ENCODE measurements around the gene TBX1.

TBX1 gene

DNA sequence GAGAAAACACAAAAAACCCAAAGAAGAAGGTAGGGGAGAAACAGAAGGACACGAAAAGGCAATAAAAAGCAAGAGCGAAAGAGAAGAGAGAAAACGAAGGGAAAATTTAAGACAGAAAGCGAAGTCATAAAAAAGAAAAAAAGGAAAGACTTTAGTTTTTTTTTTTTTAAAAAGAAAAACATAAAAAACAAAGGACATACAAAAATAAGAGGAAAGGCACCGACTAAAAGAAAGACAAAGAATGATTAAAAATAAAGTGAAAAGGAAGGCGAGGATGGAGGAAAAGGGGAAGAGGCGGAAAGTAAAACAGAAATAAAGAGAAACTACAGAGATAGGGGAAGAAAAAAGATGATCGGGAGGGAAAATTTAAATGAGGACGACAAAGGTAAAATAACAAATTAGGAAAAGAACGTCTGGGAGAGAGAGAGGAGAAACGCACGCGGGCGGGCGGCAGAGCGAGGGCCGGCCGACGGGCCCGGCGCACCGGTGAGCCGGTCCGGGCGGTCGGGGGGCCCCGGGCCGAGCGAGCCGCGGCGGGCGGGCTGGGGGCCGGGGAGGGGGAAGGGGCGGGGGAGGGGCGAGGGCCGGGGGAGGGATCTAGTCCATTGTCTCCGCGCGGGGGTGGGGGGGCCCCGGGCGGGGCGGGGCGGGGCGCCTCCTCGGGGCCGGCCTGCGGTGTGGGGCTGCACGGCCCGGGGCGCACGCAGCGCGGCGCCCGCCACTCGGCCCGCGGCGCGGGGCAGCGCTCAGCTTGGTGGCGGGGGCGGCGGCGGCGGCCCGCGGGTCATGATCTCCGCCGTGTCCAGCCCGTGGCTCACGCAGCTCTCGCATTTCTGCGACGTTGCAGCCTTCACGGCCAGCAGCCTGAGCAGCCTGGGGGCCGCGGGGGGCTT, at the start of gene TBX1:
Gene TBX1, plus strand, starts transcription at position 721 of the 893 bp plus-strand sequence. Its CDS starts 66 bp downstream, at position 787.
- peak within 1 kb of the TSS; percentile 16; the same call in 1 of the 2 replicates for H3K4me3 ChIP-seq (ENCODE audit: low read length)
- peaks cover 89% of the 10 kb centered on the region for H3K27me3 ChIP-seq (ENCODE audit: control insufficient read depth, insufficient read depth, low read length)
- no CpG with 5 or more reads among the region's 79 CpGs for WGBS (ENCODE audit: insufficient coverage, insufficient read length)

DNA sequence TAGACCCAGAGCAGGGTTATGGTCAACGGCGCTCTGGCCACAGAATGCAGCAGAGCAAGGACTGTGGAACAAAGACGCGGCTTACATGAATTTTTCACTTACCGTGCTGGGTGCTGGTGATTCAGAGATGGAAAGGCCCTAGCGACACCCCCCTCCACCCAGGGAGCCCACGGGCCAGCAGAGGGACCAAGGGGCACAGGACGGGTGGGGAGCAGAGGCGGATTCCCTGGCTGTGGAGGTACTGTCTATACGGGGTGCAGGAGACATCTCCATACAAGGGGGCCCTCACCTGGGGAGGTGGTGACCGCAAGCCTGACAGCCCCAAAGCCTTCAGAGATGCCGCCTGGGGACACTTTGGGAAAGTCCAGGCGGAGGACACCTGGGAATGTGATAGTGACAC, 47.3 kb upstream of the TBX1 start:
- H3K4me3 ChIP-seq (ENCODE audit: low read length) = no peak overlapping the region
- no peaks in the 10 kb centered on the region for H3K9me3 ChIP-seq (ENCODE audit: control insufficient read depth, insufficient read depth, low read length)
- H3K4me1 ChIP-seq (ENCODE audit: control insufficient read depth, insufficient read depth, low read length) = peaks cover 9% of the 10 kb centered on the region
- DNase-seq (ENCODE audit: low read depth, low spot score) = no peak
- H3K27me3 ChIP-seq (ENCODE audit: control insufficient read depth, insufficient read depth, low read length) = peaks cover 5% of the 10 kb centered on the region; the same call in 1 of the 2 replicates
- H3K36me3 ChIP-seq (ENCODE audit: control insufficient read depth, insufficient read depth, low read length) = no peaks in the 10 kb centered on the region; the same call in 1 of the 2 replicates
- H3K27ac ChIP-seq (ENCODE audit: low read length) = no peak overlapping the region
- WGBS (ENCODE audit: insufficient coverage, insufficient read length) = no CpG with 5 or more reads among the region's 13 CpGs

More for the DNA sequence above, at the start of gene TBX1:
- DNase-seq (ENCODE audit: low read depth, low spot score) = no peak
- Histone ChIP-seq H3K36me3 (ENCODE audit: control insufficient read depth, insufficient read depth, low read length) (no peaks in the 10 kb centered on the region), H3K27ac (ENCODE audit: low read length) (no peak within 1 kb of the TSS), H3K4me1 (ENCODE audit: control insufficient read depth, insufficient read depth, low read length) (peaks cover 19% of the 10 kb centered on the region), H3K9me3 (ENCODE audit: control insufficient read depth, insufficient read depth, low read length) (no peaks in the 10 kb centered on the region)

DNA sequence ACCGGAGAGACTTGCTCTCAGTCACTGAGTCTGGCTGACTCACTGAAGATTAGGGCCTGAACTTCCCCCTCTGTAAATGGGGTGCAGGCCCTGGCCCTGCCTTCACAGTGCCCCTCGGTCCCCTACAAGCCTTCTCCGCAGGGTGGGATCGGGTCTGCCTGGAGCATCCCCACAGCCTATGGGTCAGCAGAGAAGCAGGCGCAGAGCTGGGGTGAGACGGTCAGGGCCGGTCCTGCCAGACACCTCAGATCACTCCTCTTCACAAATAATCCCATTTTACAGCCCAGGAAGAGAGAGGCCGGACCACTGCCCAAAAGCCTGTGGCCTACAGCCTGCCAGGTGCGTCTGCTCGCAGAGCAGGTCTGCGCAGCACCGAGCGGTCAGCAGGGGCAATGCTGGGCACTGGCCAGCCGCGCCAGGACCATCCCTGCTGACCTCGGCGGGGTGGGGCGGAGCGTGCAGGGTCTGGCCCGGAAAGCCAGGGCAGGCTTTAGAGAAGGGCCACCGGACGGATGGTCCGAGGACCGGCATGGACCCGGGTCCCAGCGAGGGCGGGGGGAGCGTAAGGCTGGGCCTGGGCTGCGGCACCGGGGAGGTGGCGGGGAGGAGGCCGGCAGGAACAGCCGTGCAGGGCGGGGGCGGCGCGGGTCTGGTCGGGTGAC, 46.8 kb upstream of the TBX1 start:
- Histone ChIP-seq H3K27ac (ENCODE audit: low read length) (no peak overlapping the region), H3K4me3 (ENCODE audit: low read length) (peak overlapping the region; percentile 11; the same call in 1 of the 2 replicates), H3K4me1 (ENCODE audit: control insufficient read depth, insufficient read depth, low read length) (peaks cover 9% of the 10 kb centered on the region), H3K9me3 (ENCODE audit: control insufficient read depth, insufficient read depth, low read length) (no peaks in the 10 kb centered on the region), H3K36me3 (ENCODE audit: control insufficient read depth, insufficient read depth, low read length) (no peaks in the 10 kb centered on the region; the same call in 1 of the 2 replicates), H3K27me3 (ENCODE audit: control insufficient read depth, insufficient read depth, low read length) (peaks cover 9% of the 10 kb centered on the region; the same call in 1 of the 2 replicates)
- no peak for DNase-seq (ENCODE audit: low read depth, low spot score)
- no CpG with 5 or more reads among the region's 38 CpGs for WGBS (ENCODE audit: insufficient coverage, insufficient read length)

DNA sequence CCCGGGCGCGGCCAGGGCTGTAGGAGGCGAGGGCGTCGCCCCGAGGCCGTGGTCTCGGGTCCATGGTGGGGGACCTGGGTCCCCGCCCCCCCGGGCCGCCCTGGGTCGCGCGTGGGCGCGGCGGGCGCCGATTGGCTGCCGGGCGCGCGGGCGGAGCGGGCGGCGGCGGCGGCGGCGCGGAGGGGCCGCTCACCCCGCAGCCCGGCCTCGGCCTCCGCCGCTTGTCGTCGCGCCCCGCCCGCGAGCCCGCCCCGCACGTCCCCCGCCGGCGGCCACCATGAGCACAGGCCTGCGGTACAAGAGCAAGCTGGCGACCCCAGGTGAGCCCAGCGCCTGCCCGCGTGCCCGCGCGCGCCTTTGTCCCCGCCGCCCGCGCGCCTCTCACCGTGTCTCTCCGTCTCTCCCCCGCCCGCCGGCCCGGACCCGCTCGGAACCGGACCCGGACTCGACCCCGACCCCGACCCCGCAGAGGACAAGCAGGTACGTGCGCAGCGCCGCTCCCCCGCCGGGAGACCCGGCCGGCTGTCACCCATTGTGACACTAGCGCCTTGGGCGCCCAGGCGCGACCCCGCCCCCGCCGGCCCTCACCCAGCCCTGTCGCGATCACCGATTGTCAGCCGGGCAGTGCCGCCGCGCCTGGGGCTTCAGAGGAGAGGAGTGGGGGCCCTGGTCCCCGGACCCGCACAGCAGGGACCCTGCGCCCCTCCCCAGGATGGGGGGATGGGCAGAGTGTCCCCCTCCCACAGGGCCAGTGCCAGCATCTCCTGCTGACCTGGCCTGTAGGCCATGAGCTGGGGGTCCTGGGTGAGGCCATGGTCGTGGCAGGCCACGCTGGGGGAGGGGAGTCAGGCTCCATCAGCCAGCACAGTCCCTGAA, 46.0 kb upstream of the TBX1 start, which contains the start of gene SEPTIN5:
Gene SEPTIN5, plus strand, starts transcription at position 192 of the 876 bp plus-strand sequence. Its CDS starts 86 bp downstream, at position 278.
- Histone ChIP-seq H3K9me3 (ENCODE audit: control insufficient read depth, insufficient read depth, low read length) (no peaks in the 10 kb centered on the region), H3K27ac (ENCODE audit: low read length) (no peak within 1 kb of the TSS), H3K4me1 (ENCODE audit: control insufficient read depth, insufficient read depth, low read length) (peaks cover 9% of the 10 kb centered on the region), H3K4me3 (ENCODE audit: low read length) (peak within 1 kb of the TSS; percentile 27; the same call in 1 of the 2 replicates), H3K36me3 (ENCODE audit: control insufficient read depth, insufficient read depth, low read length) (no peaks in the 10 kb centered on the region; the same call in 1 of the 2 replicates), H3K27me3 (ENCODE audit: control insufficient read depth, insufficient read depth, low read length) (peaks cover 15% of the 10 kb centered on the region)
- DNase-seq (ENCODE audit: low read depth, low spot score) = no peak
- no CpG with 5 or more reads among the region's 106 CpGs for WGBS (ENCODE audit: insufficient coverage, insufficient read length)

DNA sequence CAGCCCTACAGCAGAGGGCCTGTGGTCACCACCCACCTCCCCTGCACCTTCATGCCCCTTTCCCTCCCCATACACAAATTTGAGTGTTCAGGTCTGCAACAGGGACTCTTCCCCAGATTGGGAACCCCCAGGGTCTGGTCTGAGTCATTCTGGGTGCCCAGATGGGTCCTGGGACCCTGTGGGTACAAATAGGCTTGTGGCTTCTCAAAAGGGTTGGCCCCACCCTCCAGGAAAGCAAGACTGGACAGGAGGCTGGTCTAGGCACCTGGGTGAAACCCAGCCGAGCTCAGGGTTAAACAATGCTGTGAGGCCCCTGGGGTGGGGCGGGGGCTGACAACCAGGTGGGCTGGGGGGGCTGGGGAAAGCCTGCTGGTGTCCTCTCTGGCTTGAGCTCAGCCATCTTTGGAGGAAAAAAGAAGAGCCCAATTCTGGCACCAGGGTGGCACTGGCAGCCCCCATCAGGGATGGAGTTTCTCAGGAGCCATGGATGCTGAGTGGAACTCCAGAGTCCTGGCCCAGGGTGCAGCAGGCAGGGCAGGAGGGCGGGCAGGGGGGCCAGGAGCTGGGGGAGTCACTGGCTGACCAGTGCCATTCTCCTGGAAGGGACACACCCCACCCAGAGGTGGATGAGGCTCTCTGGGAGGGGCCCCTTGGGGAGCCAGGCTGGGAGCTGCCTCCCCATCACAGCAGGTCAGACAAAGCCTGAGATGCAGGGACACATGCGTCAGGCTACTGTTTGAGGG, 45.2 kb upstream of the TBX1 start:
- Histone ChIP-seq H3K36me3 (ENCODE audit: control insufficient read depth, insufficient read depth, low read length) (no peaks in the 10 kb centered on the region; the same call in 1 of the 2 replicates), H3K4me1 (ENCODE audit: control insufficient read depth, insufficient read depth, low read length) (peaks cover 9% of the 10 kb centered on the region), H3K4me3 (ENCODE audit: low read length) (no peak overlapping the region), H3K9me3 (ENCODE audit: control insufficient read depth, insufficient read depth, low read length) (no peaks in the 10 kb centered on the region), H3K27me3 (ENCODE audit: control insufficient read depth, insufficient read depth, low read length) (peaks cover 23% of the 10 kb centered on the region), H3K27ac (ENCODE audit: low read length) (no peak overlapping the region)
- whole genome bisulfite sequencing (ENCODE audit: insufficient coverage, insufficient read length) = no CpG with 5 or more reads among the region's 4 CpGs
- DNase-seq (ENCODE audit: low read depth, low spot score) = no peak

DNA sequence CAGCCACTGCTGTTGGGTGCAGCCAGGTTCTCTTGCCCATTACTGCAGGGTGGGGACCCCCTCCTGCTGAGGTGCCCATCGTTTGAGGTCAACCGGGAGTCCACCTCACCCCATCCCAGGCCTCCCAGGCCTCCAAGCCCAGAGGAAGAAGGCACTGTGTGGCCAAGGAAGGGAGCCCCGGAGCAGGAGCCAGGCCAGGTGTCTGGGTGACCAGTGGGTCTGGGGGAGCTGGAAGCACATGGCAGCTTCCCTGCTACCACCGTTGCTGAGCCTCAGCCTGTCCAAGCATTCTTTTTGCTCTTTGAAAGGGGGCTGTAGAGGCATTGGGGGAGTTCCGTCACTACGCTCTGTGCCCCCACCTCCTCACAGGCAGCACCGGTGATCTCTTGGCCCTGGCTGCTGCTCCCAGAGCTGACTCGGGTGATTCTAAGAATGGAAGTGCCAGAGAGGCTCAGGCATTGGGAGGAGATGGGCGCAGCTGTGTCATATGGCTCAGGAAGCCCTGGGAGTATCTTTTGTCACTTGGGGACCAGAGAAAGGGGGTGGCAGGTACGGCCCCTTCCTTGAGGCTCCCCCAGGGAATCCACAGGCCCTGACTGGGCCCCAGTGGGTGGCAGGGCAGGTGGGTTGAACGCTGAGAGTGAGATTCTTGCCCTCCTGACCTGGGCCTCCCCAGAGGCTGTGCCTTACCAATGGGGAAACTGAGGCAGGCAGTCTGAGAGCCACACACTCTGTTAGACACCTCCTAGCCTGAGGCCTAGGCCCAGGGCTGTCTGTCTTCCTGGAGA, 44.3 kb upstream of the TBX1 start:
- no peak for DNase-seq (ENCODE audit: low read depth, low spot score)
- WGBS (ENCODE audit: insufficient coverage, insufficient read length) = no CpG with 5 or more reads among the region's 11 CpGs
- Histone ChIP-seq H3K36me3 (ENCODE audit: control insufficient read depth, insufficient read depth, low read length) (no peaks in the 10 kb centered on the region; the same call in 1 of the 2 replicates), H3K27ac (ENCODE audit: low read length) (no peak overlapping the region), H3K27me3 (ENCODE audit: control insufficient read depth, insufficient read depth, low read length) (peaks cover 32% of the 10 kb centered on the region), H3K4me1 (ENCODE audit: control insufficient read depth, insufficient read depth, low read length) (peaks cover 9% of the 10 kb centered on the region), H3K9me3 (ENCODE audit: control insufficient read depth, insufficient read depth, low read length) (no peaks in the 10 kb centered on the region), H3K4me3 (ENCODE audit: low read length) (no peak overlapping the region)

DNA sequence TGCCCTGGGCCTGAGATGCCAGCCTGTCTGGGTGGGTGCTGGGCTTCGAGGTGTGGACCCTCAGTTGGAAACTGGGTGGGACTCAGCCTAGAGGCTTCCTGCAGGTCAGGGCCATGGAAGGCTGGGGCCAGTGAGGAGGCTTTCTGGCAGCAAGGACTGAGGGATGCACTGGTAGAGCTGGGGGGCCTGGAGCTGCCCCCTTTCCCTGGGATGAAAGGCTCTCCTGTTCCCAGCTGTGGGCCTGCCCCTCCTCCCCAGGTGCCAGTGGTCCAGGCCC, 43.8 kb upstream of the TBX1 start:
- H3K27ac ChIP-seq (ENCODE audit: low read length) = no peak overlapping the region
- H3K9me3 ChIP-seq (ENCODE audit: control insufficient read depth, insufficient read depth, low read length) = no peaks in the 10 kb centered on the region
- DNase-seq (ENCODE audit: low read depth, low spot score) = no peak
- H3K27me3 ChIP-seq (ENCODE audit: control insufficient read depth, insufficient read depth, low read length) = peaks cover 37% of the 10 kb centered on the region
- no peak overlapping the region for H3K4me3 ChIP-seq (ENCODE audit: low read length)
- H3K4me1 ChIP-seq (ENCODE audit: control insufficient read depth, insufficient read depth, low read length) = peaks cover 14% of the 10 kb centered on the region
- WGBS (ENCODE audit: insufficient coverage, insufficient read length) = no CpG with 5 or more reads among the region's 1 CpG
- no peaks in the 10 kb centered on the region; the same call in 1 of the 2 replicates for H3K36me3 ChIP-seq (ENCODE audit: control insufficient read depth, insufficient read depth, low read length)

DNA sequence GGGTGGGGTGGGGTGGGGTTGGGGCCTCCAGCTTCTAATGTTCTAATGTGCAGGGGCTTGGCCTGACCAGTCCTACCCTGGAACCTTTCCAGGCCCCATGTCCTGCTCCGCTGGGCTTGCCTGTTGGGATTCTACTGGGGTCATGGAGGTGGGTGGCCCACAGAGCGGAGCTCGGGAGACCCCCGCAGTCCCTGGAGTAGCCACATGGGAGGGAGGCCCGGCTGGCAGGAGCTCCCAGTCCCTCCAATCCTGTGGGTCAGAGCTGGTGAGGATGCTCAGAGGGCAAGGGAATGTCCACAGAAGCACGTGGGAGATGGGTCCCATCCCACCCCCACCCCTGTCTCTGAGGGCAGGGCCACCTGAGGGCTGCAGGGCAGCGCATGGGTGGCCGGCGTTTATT, 43.4 kb upstream of the TBX1 start:
- H3K4me1 ChIP-seq (ENCODE audit: control insufficient read depth, insufficient read depth, low read length) = peaks cover 14% of the 10 kb centered on the region
- no peaks in the 10 kb centered on the region for H3K9me3 ChIP-seq (ENCODE audit: control insufficient read depth, insufficient read depth, low read length)
- H3K36me3 ChIP-seq (ENCODE audit: control insufficient read depth, insufficient read depth, low read length) = no peaks in the 10 kb centered on the region; the same call in 1 of the 2 replicates
- no peak for DNase-seq (ENCODE audit: low read depth, low spot score)
- WGBS (ENCODE audit: insufficient coverage, insufficient read length) = no CpG with 5 or more reads among the region's 9 CpGs
- H3K27ac ChIP-seq (ENCODE audit: low read length) = no peak overlapping the region
- peaks cover 39% of the 10 kb centered on the region for H3K27me3 ChIP-seq (ENCODE audit: control insufficient read depth, insufficient read depth, low read length)
- H3K4me3 ChIP-seq (ENCODE audit: low read length) = no peak overlapping the region

Measured in iPS DF 6.9 (cell line).